Activated T-cell treated with anti-CD3 and anti-CD28 coated beads for 1 hour (primary cell): ENCODE measurements around the gene ZNF789.

Experiments
- DNase-seq: peaks from one replicate; pipeline ENCODE4 v3.0.0-alpha.2; 2020; ENCODE audit warnings: low read depth

ZNF789 gene

GRCh38 chr7:99504603-99505323 lies 32.1 kb downstream of the ZNF789 start, which contains the start of gene ZKSCAN5:
Gene ZKSCAN5, plus strand, starts transcription at chr7:99504662. Its CDS starts 1,383 bp downstream, at chr7:99506045.
- DNase-seq, result peak; percentile 98

- no peak for DNase-seq
Measured at GRCh38 chr7:99505324-99505662, 32.6 kb downstream of the ZNF789 start.

- DNase-seq, result no peak
Measured at GRCh38 chr7:99514050-99514449, 41.4 kb downstream of the ZNF789 start.

- DNase-seq, result no peak
Measured at GRCh38 chr7:99521399-99521798, 48.7 kb downstream of the ZNF789 start.

- no peak for DNase-seq
Measured at GRCh38 chr7:99525713-99526440, 53.2 kb downstream of the ZNF789 start.

GRCh38 chr7:99531354-99531765 lies 58.7 kb downstream of the ZNF789 start:
- no peak for DNase-seq

GRCh38 chr7:99535667-99536066 lies 63.0 kb downstream of the ZNF789 start:
- no peak for DNase-seq
